A549 (cell line): Measurements from ENCODE around the gene LIPN.

Source experiments
- CEBPB ChIP-seq, 2 experiments: fragments of >200 bp in 1 of 2; sonication (Bioruptor Twin) in 1 of 2; formaldehyde crosslinking in 1 of 2; IDR thresholded peaks; 2 replicates each; pipeline ENCODE4 v1.6.1; 2012 to 2016
- HOXA7 ChIP-seq: fragments of 250-450 bp; sonication (Bioruptor Pico); IDR thresholded peaks from 2 replicates; pipeline ENCODE4 v1.5.0; 2020; ENCODE audit warnings: mild to moderate bottlenecking, moderate library complexity
- POLR2A ChIP-seq: IDR thresholded peaks from 2 replicates; pipeline ENCODE4 v1.6.1; 2012; ENCODE audit warnings: mild to moderate bottlenecking, low read length
- SREBF2 ChIP-seq: fragments of 450-650 bp; IDR thresholded peaks from 2 replicates; pipeline ENCODE4 v1.6.1; 2014; ENCODE audit warnings: mild to moderate bottlenecking, moderate library complexity
- TF ChIP-seq, protein P1 (sequence below): fragments of 450-650 bp; IDR thresholded peaks from 2 replicates; pipeline ENCODE4 v1.6.1; 2014; ENCODE audit warnings: antibody characterized with exemption
- TF ChIP-seq, protein P2 (sequence below): IDR thresholded peaks from 2 replicates; pipeline ENCODE4 v1.6.1; 2012

DNA sequence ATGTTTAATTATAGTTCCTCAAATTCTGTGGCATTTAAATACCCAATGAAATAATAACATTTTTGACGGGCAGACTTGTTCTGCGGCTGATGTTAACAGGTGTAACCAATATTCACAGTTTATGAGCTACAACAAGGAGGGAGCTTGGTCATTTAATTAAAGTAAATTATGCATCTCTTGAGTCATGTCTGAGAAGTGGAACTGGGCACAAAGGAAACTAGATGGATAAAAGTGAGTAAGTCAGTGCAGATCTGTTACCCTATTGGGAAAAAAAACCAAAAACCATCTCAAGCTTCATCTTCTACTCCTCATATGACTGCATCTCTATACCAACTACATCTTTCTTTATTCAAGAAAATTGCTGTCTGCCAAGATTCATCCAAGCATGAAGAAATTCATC is 67.9 kb downstream of the LIPN start:
- no peak for TF ChIP-seq POLR2A
- TF ChIP-seq, protein P1, sequence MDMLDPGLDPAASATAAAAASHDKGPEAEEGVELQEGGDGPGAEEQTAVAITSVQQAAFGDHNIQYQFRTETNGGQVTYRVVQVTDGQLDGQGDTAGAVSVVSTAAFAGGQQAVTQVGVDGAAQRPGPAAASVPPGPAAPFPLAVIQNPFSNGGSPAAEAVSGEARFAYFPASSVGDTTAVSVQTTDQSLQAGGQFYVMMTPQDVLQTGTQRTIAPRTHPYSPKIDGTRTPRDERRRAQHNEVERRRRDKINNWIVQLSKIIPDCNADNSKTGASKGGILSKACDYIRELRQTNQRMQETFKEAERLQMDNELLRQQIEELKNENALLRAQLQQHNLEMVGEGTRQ, result no peak
- no peak for TF ChIP-seq CEBPB (IDR thresholded peaks at IDR 0.05)
- no peak for TF ChIP-seq SREBF2
- TF ChIP-seq, protein P2, sequence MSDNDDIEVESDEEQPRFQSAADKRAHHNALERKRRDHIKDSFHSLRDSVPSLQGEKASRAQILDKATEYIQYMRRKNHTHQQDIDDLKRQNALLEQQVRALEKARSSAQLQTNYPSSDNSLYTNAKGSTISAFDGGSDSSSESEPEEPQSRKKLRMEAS, result no peak
- no peak for TF ChIP-seq HOXA7 (CRISPR knock-in tag)
